ENCODE data around the gene CPE. TPM values are rescaled to one million over a fixed set of nuclear protein-coding genes. Genes with fewer than 3 reads are reported as not detected.

The CPE gene
- total RNA-seq, 2 donors from 2014 or later, result 717 to 885 TPM

DNA sequence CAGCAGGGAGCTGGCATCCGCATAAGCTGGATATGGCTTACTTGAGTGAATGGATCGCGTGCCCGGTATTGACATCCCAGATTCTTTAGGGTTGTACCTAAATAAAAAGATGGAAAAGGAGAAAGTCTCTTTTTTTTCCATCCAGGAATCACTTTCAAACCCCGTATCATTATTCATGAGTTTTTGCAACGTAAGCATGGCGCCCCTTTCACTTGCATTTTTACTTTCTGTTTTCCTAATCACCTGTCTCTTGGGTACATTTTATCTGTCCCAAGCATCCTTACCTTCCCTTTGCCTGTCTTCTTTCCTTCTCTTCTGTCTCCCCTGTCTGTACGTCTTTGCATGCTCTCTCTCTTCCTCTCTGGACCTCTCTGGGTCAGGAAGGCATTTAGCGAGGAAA is 128.6 kb downstream of the CPE start:
- no peak for TF ChIP-seq POLR2AphosphoS5 (IDR thresholded peaks at IDR 0.05)
- Histone ChIP-seq H3K27me3 (replicated peaks; ENCODE audit: insufficient read depth) (no peaks in the 10 kb centered on the region), H3K9me3 (no peaks in the 10 kb centered on the region), H3K27ac (no peak overlapping the region), H3K4me3 (no peak overlapping the region), H3K36me3 (no peaks in the 10 kb centered on the region), H3K4me1 (replicated peaks) (no peaks in the 10 kb centered on the region)
- no peak for DNase-seq (ENCODE audit: low spot score)
- WGBS, result 58% methylated on average over 9 of the region's 9 CpGs
- intact Hi-C loops (cut with DNase I), result no loop called here

DNA sequence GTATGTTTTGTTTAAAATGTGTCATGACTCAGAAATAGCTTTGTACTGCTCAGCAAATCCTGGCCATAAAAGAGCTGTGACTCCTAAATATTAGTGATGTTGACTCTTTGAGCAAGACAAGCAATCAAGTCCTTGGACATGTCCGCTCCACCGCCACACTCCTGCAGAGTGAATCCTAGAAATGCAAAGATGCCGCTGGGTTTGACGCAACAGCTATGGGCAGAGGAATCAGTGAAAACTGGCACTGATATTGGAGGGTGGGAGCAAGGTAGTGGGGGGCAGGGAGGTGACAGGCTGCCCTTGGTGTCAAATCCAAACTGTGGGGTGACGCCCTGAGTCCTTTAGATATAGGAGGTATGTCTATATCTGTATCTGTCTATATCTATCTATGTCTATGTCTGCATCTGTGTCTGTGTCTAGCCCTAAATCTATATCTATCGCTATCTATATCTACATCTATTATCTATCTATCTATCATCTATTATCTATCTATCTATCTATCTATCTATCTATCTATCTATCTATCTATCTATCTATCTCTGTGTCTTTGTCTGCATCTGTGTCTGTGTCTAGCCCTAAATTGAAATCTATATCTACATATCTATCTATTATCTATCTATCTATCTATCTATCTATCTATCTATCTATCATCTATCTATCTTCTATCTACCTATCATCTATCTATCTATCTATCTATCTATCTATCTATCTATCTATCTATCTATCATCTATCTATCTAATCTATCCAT is 129.7 kb downstream of the CPE start:
- no peak overlapping the region for H3K27ac ChIP-seq
- no peak for DNase-seq (ENCODE audit: low spot score)
- H3K36me3 ChIP-seq, result no peaks in the 10 kb centered on the region
- intact Hi-C loops (cut with DNase I), result no loop called here
- 93% methylated on average over 6 of the region's 6 CpGs for WGBS
- no peaks in the 10 kb centered on the region for H3K27me3 ChIP-seq (replicated peaks; ENCODE audit: insufficient read depth)
- no peak overlapping the region for H3K4me3 ChIP-seq
- no peaks in the 10 kb centered on the region for H3K9me3 ChIP-seq
- TF ChIP-seq POLR2A (IDR thresholded peaks at IDR 0.05) (no peak), POLR2AphosphoS5 (IDR thresholded peaks at IDR 0.05) (no peak)
- TF ChIP-seq, protein P1, sequence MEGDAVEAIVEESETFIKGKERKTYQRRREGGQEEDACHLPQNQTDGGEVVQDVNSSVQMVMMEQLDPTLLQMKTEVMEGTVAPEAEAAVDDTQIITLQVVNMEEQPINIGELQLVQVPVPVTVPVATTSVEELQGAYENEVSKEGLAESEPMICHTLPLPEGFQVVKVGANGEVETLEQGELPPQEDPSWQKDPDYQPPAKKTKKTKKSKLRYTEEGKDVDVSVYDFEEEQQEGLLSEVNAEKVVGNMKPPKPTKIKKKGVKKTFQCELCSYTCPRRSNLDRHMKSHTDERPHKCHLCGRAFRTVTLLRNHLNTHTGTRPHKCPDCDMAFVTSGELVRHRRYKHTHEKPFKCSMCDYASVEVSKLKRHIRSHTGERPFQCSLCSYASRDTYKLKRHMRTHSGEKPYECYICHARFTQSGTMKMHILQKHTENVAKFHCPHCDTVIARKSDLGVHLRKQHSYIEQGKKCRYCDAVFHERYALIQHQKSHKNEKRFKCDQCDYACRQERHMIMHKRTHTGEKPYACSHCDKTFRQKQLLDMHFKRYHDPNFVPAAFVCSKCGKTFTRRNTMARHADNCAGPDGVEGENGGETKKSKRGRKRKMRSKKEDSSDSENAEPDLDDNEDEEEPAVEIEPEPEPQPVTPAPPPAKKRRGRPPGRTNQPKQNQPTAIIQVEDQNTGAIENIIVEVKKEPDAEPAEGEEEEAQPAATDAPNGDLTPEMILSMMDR (IDR thresholded peaks at IDR 0.05), result no peak
- no peaks in the 10 kb centered on the region for H3K4me1 ChIP-seq (replicated peaks)

- WGBS, result 25% methylated on average over 5 of the region's 5 CpGs
- no peaks in the 10 kb centered on the region for H3K9me3 ChIP-seq
- no peaks in the 10 kb centered on the region for H3K27me3 ChIP-seq (replicated peaks; ENCODE audit: insufficient read depth)
- no peaks in the 10 kb centered on the region for H3K4me1 ChIP-seq (replicated peaks)
- no peaks in the 10 kb centered on the region for H3K36me3 ChIP-seq
- TF ChIP-seq, protein P1 (IDR thresholded peaks at IDR 0.05), result no peak
- TF ChIP-seq POLR2A (IDR thresholded peaks at IDR 0.05) (no peak), POLR2AphosphoS5 (IDR thresholded peaks at IDR 0.05) (no peak)
- no peak overlapping the region for H3K4me3 ChIP-seq
- no peak for DNase-seq (ENCODE audit: low spot score)
- H3K27ac ChIP-seq, result no peak overlapping the region
- intact Hi-C loops (cut with DNase I), result no loop called here
These were observed 133.6 kb downstream of the CPE start for GRCh38 chr4:165512424-165512823.

DNA sequence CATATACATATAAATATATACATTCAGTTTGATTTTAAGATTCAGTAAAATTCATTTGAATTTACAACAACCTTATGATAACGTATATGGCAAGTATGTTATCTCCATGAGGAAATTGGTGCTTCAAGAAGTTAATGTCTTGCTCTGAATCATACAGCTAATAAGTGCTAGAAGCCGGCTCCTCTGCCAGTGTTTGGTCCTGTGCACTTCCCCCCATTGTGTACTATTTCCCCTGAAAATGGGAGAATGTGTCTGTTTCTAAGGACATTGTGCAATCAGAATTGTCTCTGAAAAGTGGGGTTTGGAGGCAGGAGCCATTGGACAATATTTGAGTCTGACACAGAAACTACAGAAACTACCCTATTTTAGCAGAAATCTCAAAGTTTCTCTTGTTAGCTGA is 135.9 kb downstream of the CPE start:
- Histone ChIP-seq H3K27ac (no peak overlapping the region), H3K27me3 (replicated peaks; ENCODE audit: insufficient read depth) (no peaks in the 10 kb centered on the region), H3K9me3 (no peaks in the 10 kb centered on the region), H3K4me1 (replicated peaks) (no peaks in the 10 kb centered on the region), H3K4me3 (no peak overlapping the region), H3K36me3 (no peaks in the 10 kb centered on the region)
- DNase-seq (ENCODE audit: low spot score), result no peak
- WGBS, result 97% methylated on average over 2 of the region's 2 CpGs
- intact Hi-C loops (cut with DNase I), result no loop called here
- no peak for TF ChIP-seq POLR2AphosphoS5 (IDR thresholded peaks at IDR 0.05)
- TF ChIP-seq POLR2A (IDR thresholded peaks at IDR 0.05), result no peak
- TF ChIP-seq, protein P1 (IDR thresholded peaks at IDR 0.05), result no peak

DNA sequence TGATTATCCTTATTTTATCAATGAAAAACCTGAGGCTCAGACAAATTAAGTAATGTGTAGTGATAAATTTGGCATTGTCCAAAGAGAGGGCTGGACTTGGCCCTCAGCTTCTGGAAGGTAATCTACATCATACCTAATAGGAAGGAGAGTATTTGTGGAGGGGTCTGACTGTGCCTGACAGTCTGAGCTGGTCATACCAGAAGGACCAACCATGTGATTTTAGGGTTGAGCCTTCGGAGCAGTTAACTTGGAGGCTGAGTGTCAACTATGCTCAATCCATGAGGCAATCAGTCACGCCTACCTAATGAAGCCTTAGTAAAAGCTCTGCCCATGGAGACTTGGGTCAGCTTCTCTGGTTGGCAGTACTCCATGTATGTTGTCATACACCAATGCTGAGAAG is 136.4 kb downstream of the CPE start:
- no peak for DNase-seq (ENCODE audit: low spot score)
- Histone ChIP-seq H3K36me3 (no peaks in the 10 kb centered on the region), H3K4me1 (replicated peaks) (no peaks in the 10 kb centered on the region), H3K27me3 (replicated peaks; ENCODE audit: insufficient read depth) (no peaks in the 10 kb centered on the region), H3K27ac (no peak overlapping the region), H3K4me3 (no peak overlapping the region), H3K9me3 (no peaks in the 10 kb centered on the region)
- TF ChIP-seq POLR2A (IDR thresholded peaks at IDR 0.05) (no peak), POLR2AphosphoS5 (IDR thresholded peaks at IDR 0.05) (no peak)
- TF ChIP-seq, protein P1 (IDR thresholded peaks at IDR 0.05), result no peak
- intact Hi-C loops (cut with DNase I), result no loop called here
- WGBS, result 97% methylated on average over 2 of the region's 2 CpGs

Data from prostate gland (tissue), 2 donors.